ENCODE results near the gene UBR1. TPM values are rescaled to one million over a fixed set of nuclear protein-coding genes. Genes with fewer than 3 reads are reported as not detected.

The UBR1 gene
- total and polyA plus RNA-seq, 3 donors from 2014 or later = 21.3 to 40.7 (median 36.5) TPM

- Histone ChIP-seq H3K4me3 (no peak overlapping the region), H3K36me3 (ENCODE audit: low read depth, missing control alignments) (no peaks in the 10 kb centered on the region), H3K9me3 (no peaks in the 10 kb centered on the region), H3K27me3 (no peaks in the 10 kb centered on the region), H3K27ac (no peak overlapping the region), H3K4me1 (peaks cover 20% of the 10 kb centered on the region)
- 44 to 63% methylated on average over 1 of the region's 1 CpG for WGBS, 2 donors
- DNase-seq = no peak
- TF ChIP-seq POLR2A (IDR thresholded peaks at IDR 0.05) (no peak), CTCF (IDR thresholded peaks at IDR 0.05) (no peak)
- intact Hi-C loops (cut with DNase I; ENCODE audit: low total_unique reads) = no loop called here
These were observed 1.9 kb downstream of the UBR1 start for GRCh38 chr15:43103907-43104306.

- WGBS, 2 donors = 73 to 88% methylated on average over 1 of the region's 1 CpG
- TF ChIP-seq CTCF (IDR thresholded peaks at IDR 0.05) = no peak
- TF ChIP-seq POLR2A (IDR thresholded peaks at IDR 0.05) = no peak
- no peak for DNase-seq
- Histone ChIP-seq H3K27me3 (no peaks in the 10 kb centered on the region), H3K4me1 (peaks cover 20% of the 10 kb centered on the region), H3K4me3 (no peak overlapping the region), H3K9me3 (no peaks in the 10 kb centered on the region), H3K27ac (no peak overlapping the region), H3K36me3 (ENCODE audit: low read depth, missing control alignments) (no peaks in the 10 kb centered on the region)
- intact Hi-C loops (cut with DNase I; ENCODE audit: low total_unique reads) = no loop called here
These were observed 3.7 kb downstream of the UBR1 start for GRCh38 chr15:43102187-43102586.

- TF ChIP-seq POLR2A (IDR thresholded peaks at IDR 0.05) (no peak), CTCF (IDR thresholded peaks at IDR 0.05) (no peak)
- Histone ChIP-seq H3K4me1 (peaks cover 13% of the 10 kb centered on the region), H3K9me3 (no peaks in the 10 kb centered on the region), H3K36me3 (ENCODE audit: low read depth, missing control alignments) (no peaks in the 10 kb centered on the region), H3K27me3 (no peaks in the 10 kb centered on the region), H3K27ac (no peak overlapping the region), H3K4me3 (no peak overlapping the region)
- intact Hi-C loops (cut with DNase I; ENCODE audit: low total_unique reads) = no loop called here
- DNase-seq = no peak
These were observed 4.9 kb downstream of the UBR1 start for GRCh38 chr15:43100971-43101370.

- Histone ChIP-seq H3K27ac (no peak overlapping the region), H3K27me3 (no peaks in the 10 kb centered on the region), H3K36me3 (ENCODE audit: low read depth, missing control alignments) (no peaks in the 10 kb centered on the region), H3K4me3 (no peak overlapping the region), H3K4me1 (peaks cover 4% of the 10 kb centered on the region), H3K9me3 (no peaks in the 10 kb centered on the region)
- DNase-seq = no peak
- intact Hi-C loops (cut with DNase I; ENCODE audit: low total_unique reads) = no loop called here
- WGBS, 2 donors = 95% methylated on average over 10 of the region's 10 CpGs
- TF ChIP-seq POLR2A (IDR thresholded peaks at IDR 0.05) (no peak), CTCF (IDR thresholded peaks at IDR 0.05) (no peak)
These were observed 6.6 kb downstream of the UBR1 start for GRCh38 chr15:43099105-43099845.

GRCh38 chr15:43096411-43096810 is 9.4 kb downstream of the UBR1 start:
- intact Hi-C loops (cut with DNase I; ENCODE audit: low total_unique reads) = no loop called here
- H3K4me1 ChIP-seq = no peaks in the 10 kb centered on the region
- H3K27ac ChIP-seq = no peak overlapping the region
- no peak for DNase-seq
- no peaks in the 10 kb centered on the region for H3K27me3 ChIP-seq
- TF ChIP-seq CTCF (IDR thresholded peaks at IDR 0.05) = no peak
- no peak for TF ChIP-seq POLR2A (IDR thresholded peaks at IDR 0.05)
- no peaks in the 10 kb centered on the region for H3K36me3 ChIP-seq (ENCODE audit: low read depth, missing control alignments)
- no peak overlapping the region for H3K4me3 ChIP-seq
- 92 to 97% methylated on average over 6 of the region's 6 CpGs for WGBS, 2 donors
- no peaks in the 10 kb centered on the region for H3K9me3 ChIP-seq
